ENCODE measurements around the gene GLS2. TPM values are rescaled to one million over a fixed set of nuclear protein-coding genes. Genes with fewer than 3 reads are reported as not detected.

Gene GLS2
- total RNA-seq: 0.31 TPM in 1 of 2 replicates, not detected in the other
- long read RNA-seq, partial matches to known transcripts: 0 of 1 reads
- long read RNA-seq, other reads (novel, unspliced or antisense): 1 of 1 reads

DNA sequence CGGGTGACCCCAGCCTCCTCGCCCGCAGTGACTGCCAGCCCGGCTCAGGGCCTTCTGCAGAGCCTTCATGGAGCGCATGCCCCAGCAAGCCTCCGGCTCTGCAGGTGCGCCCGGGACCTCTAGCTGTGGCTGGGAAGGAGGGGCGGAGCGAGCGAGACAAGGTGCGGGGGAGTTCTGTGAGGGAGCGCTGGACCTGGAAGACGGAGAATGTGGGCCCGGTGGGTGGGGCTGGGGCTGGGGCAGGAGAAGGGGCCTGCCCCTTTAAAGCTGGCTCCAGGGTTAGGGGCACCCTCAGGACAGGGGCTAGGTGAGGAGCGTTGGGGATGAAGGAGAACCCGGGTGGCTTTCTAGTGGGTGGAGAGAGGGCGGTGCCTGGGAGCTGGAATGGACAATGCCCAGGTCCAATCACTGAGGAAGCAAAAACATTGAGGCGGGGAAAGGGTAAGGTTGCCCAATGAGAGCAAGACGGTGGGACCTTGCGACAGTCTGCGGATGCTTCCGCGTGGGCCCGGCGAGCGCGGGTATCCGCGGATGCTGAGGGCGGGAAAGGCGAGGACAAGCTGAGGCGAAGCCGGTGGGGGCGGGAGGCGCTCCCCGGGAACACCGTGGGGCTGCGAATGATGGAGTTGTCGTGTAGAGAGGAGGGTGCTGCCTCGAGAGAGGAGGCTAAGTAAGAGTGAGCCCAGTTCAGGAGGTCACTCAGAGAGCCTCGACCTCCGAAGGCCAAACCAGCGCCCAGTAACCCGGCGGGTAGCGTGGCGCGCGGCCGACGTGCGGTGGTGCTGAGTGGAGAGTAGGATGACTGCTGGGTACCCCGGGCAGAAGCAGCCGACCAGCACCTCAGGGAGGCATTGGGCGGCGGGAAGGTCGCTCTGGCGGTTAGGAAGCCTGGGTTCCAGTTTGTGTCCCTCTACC lies at the start of gene GLS2:
Gene GLS2 (minus strand): TSS at position 121 of the 915 bp plus-strand sequence. CDS start 43 bp downstream, at position 78.
- H3K4me1 Mint-ChIP-seq (ENCODE audit: unreplicated experiment): peaks cover 13% of the 10 kb centered on the region
- no peak within 1 kb of the TSS for H3K27ac Mint-ChIP-seq (ENCODE audit: unreplicated experiment)
- no peaks in the 10 kb centered on the region for H3K9me3 Mint-ChIP-seq (ENCODE audit: unreplicated experiment)
- TF ChIP-seq, protein P1, sequence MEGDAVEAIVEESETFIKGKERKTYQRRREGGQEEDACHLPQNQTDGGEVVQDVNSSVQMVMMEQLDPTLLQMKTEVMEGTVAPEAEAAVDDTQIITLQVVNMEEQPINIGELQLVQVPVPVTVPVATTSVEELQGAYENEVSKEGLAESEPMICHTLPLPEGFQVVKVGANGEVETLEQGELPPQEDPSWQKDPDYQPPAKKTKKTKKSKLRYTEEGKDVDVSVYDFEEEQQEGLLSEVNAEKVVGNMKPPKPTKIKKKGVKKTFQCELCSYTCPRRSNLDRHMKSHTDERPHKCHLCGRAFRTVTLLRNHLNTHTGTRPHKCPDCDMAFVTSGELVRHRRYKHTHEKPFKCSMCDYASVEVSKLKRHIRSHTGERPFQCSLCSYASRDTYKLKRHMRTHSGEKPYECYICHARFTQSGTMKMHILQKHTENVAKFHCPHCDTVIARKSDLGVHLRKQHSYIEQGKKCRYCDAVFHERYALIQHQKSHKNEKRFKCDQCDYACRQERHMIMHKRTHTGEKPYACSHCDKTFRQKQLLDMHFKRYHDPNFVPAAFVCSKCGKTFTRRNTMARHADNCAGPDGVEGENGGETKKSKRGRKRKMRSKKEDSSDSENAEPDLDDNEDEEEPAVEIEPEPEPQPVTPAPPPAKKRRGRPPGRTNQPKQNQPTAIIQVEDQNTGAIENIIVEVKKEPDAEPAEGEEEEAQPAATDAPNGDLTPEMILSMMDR (IDR thresholded peaks at IDR 0.05): no peak
- peak within 1 kb of the TSS; percentile 81 for H3K4me3 Mint-ChIP-seq (ENCODE audit: unreplicated experiment)
- peaks cover 56% of the 10 kb centered on the region for H3K27me3 Mint-ChIP-seq (ENCODE audit: unreplicated experiment)
- DNase-seq (ENCODE audit: extremely low spot score, unreplicated experiment): peak; percentile 87
- H3K36me3 Mint-ChIP-seq (ENCODE audit: unreplicated experiment): no peaks in the 10 kb centered on the region

GRCh38 chr12:56537546-56537945 lies 49.6 kb upstream of the GLS2 start:
- no peaks in the 10 kb centered on the region for H3K27me3 Mint-ChIP-seq (ENCODE audit: unreplicated experiment)
- TF ChIP-seq, protein P1 (IDR thresholded peaks at IDR 0.05): no peak
- no peak for DNase-seq (ENCODE audit: extremely low spot score, unreplicated experiment)
- peak overlapping the region; percentile 11 for H3K27ac Mint-ChIP-seq (ENCODE audit: unreplicated experiment)
- H3K4me1 Mint-ChIP-seq (ENCODE audit: unreplicated experiment): peaks cover 26% of the 10 kb centered on the region
- no peaks in the 10 kb centered on the region for H3K9me3 Mint-ChIP-seq (ENCODE audit: unreplicated experiment)
- H3K4me3 Mint-ChIP-seq (ENCODE audit: unreplicated experiment): no peak overlapping the region
- peaks cover 5% of the 10 kb centered on the region for H3K36me3 Mint-ChIP-seq (ENCODE audit: unreplicated experiment)

DNA sequence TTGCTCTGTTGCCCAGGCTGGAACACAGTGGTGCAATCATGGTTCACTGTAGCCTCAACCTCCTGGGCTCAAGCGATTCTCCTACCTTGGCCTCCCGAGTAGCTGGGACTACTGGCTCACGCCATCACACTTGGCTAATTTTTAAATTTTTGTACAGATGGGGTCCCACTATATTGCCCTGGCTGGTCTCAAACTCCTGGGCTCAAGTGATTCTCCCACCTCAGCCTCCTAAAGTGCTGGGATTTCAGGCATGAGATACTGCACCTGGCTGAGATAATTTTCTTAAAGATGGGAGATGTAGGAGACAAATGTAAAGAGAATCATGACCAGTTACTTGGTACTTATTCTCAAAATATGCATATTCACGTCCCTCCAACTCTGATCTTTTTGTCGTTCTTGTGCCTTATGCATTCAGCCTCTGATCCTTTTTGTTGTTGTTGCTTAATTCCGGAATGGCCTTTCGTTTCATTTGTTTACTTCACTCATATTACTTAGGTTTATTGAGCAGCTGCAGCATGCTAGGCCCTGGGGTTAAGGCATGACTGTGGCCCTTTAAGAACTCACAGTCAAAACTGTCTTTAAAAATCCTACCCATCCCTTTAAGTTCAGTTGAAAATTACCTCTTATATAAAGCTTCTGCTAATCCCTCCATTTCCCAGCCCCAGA lies 42.6 kb upstream of the GLS2 start:
- TF ChIP-seq, protein P1 (IDR thresholded peaks at IDR 0.05): no peak
- Mint-ChIP-seq H3K4me1 (ENCODE audit: unreplicated experiment) (peaks cover 47% of the 10 kb centered on the region), H3K27ac (ENCODE audit: unreplicated experiment) (no peak overlapping the region), H3K36me3 (ENCODE audit: unreplicated experiment) (peaks cover 7% of the 10 kb centered on the region), H3K27me3 (ENCODE audit: unreplicated experiment) (no peaks in the 10 kb centered on the region), H3K4me3 (ENCODE audit: unreplicated experiment) (no peak overlapping the region), H3K9me3 (ENCODE audit: unreplicated experiment) (no peaks in the 10 kb centered on the region)
- DNase-seq (ENCODE audit: extremely low spot score, unreplicated experiment): no peak

DNA sequence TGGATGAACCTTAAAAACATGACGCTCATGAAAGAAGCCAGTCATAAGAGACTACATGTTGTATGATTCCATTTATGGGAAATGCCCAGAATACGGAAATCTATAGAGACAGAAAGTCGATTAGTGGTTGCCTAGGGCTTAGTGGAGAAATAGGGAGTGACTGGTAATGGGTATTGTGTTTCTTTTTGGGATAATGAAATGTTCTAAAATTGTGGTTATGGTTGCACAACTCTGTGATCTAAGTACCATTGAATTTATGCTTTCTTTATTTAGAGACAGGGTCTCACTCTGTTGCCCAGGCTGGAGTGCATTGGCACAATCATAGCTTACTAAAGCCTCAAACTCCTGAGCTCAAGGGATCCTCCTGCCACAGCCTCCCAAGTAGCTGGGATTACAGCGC lies 41.7 kb upstream of the GLS2 start:
- no peak for DNase-seq (ENCODE audit: extremely low spot score, unreplicated experiment)
- TF ChIP-seq, protein P1 (IDR thresholded peaks at IDR 0.05): no peak
- H3K27me3 Mint-ChIP-seq (ENCODE audit: unreplicated experiment): no peaks in the 10 kb centered on the region
- peak overlapping the region; percentile 48 for H3K27ac Mint-ChIP-seq (ENCODE audit: unreplicated experiment)
- H3K4me3 Mint-ChIP-seq (ENCODE audit: unreplicated experiment): no peak overlapping the region
- H3K4me1 Mint-ChIP-seq (ENCODE audit: unreplicated experiment): peaks cover 47% of the 10 kb centered on the region
- peaks cover 6% of the 10 kb centered on the region for H3K36me3 Mint-ChIP-seq (ENCODE audit: unreplicated experiment)
- H3K9me3 Mint-ChIP-seq (ENCODE audit: unreplicated experiment): no peaks in the 10 kb centered on the region

DNA sequence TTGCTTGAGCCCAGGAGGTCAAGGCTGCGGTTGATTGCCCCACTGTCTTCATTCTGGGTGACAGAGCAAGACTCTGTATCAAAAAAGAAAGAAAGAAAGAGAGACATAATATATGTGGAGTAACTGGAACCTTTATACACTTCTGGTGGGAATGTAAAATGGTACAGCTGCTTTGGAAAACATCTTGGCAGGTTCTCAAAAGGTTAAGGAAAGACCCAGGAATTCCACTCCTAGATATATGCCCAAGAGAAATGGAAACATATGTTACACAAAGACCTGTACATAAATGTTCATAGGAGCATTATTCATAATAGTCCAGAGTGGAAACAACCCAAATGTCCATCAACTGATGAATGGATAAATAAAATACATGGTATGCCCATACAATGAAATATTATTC lies 40.9 kb upstream of the GLS2 start:
- TF ChIP-seq, protein P1 (IDR thresholded peaks at IDR 0.05): no peak
- H3K4me3 Mint-ChIP-seq (ENCODE audit: unreplicated experiment): no peak overlapping the region
- H3K9me3 Mint-ChIP-seq (ENCODE audit: unreplicated experiment): no peaks in the 10 kb centered on the region
- H3K36me3 Mint-ChIP-seq (ENCODE audit: unreplicated experiment): peaks cover 4% of the 10 kb centered on the region
- H3K4me1 Mint-ChIP-seq (ENCODE audit: unreplicated experiment): peaks cover 53% of the 10 kb centered on the region
- H3K27me3 Mint-ChIP-seq (ENCODE audit: unreplicated experiment): no peaks in the 10 kb centered on the region
- peak overlapping the region; percentile 67 for H3K27ac Mint-ChIP-seq (ENCODE audit: unreplicated experiment)
- no peak for DNase-seq (ENCODE audit: extremely low spot score, unreplicated experiment)

Measured in osteocyte (in vitro differentiated cells).